Measurements from ENCODE around the gene PCDH9.
"Not testable (repeated sequence)": the region's sequence is repeated elsewhere in the genome, so short reads cannot be mapped to it uniquely, and the experiment has no call there.

The PCDH9 gene

GRCh38 chr13:66301006-66301405 lies 929.1 kb downstream of the PCDH9 start:
- no peak for DNase-seq (ENCODE audit: low read depth, low spot score)
- H3K36me3 ChIP-seq (ENCODE audit: insufficient read depth, low read length): no peaks in the 10 kb centered on the region
- H3K9ac ChIP-seq (ENCODE audit: insufficient read length): no peak overlapping the region
- H3K27ac ChIP-seq: no peak overlapping the region
- H3K9me3 ChIP-seq (ENCODE audit: low read depth, low read length): no peaks in the 10 kb centered on the region; the same call in 1 of the 2 replicates
- TF ChIP-seq FOXP2 (optimal IDR thresholded peaks at IDR 0.05; ENCODE audit: control extremely low read depth, extremely low read length, insufficient read depth): no peak
- TF ChIP-seq EZH2 (IDR thresholded peaks at IDR 0.05): no peak
- TF ChIP-seq POLR2AphosphoS5 (IDR thresholded peaks at IDR 0.05; ENCODE audit: borderline replicate concordance, low read depth, low read length): no peak
- no peak overlapping the region for H3K4me3 ChIP-seq

GRCh38 chr13:66296875-66297274 lies 933.3 kb downstream of the PCDH9 start:
- no peaks in the 10 kb centered on the region for H3K36me3 ChIP-seq (ENCODE audit: insufficient read depth, low read length)
- TF ChIP-seq EZH2 (IDR thresholded peaks at IDR 0.05) (no peak), POLR2AphosphoS5 (IDR thresholded peaks at IDR 0.05; ENCODE audit: borderline replicate concordance, low read depth, low read length) (no peak), FOXP2 (optimal IDR thresholded peaks at IDR 0.05; ENCODE audit: control extremely low read depth, extremely low read length, insufficient read depth) (no peak)
- H3K9ac ChIP-seq (ENCODE audit: insufficient read length): no peak overlapping the region
- no peak for DNase-seq (ENCODE audit: low read depth, low spot score)
- H3K27ac ChIP-seq: no peak overlapping the region
- no peak overlapping the region for H3K4me3 ChIP-seq
- H3K9me3 ChIP-seq (ENCODE audit: low read depth, low read length): no peaks in the 10 kb centered on the region; the same call in 1 of the 2 replicates

GRCh38 chr13:66296328-66296727 lies 933.8 kb downstream of the PCDH9 start:
- Histone ChIP-seq H3K27ac (no peak overlapping the region), H3K4me3 (no peak overlapping the region), H3K36me3 (ENCODE audit: insufficient read depth, low read length) (no peaks in the 10 kb centered on the region), H3K9ac (ENCODE audit: insufficient read length) (no peak overlapping the region), H3K9me3 (ENCODE audit: low read depth, low read length) (no peaks in the 10 kb centered on the region; the same call in 1 of the 2 replicates)
- TF ChIP-seq POLR2AphosphoS5 (IDR thresholded peaks at IDR 0.05; ENCODE audit: borderline replicate concordance, low read depth, low read length): no peak
- TF ChIP-seq EZH2 (IDR thresholded peaks at IDR 0.05): no peak
- no peak for TF ChIP-seq FOXP2 (optimal IDR thresholded peaks at IDR 0.05; ENCODE audit: control extremely low read depth, extremely low read length, insufficient read depth)
- no peak for DNase-seq (ENCODE audit: low read depth, low spot score)

- DNase-seq (ENCODE audit: low read depth, low spot score); H3K36me3 ChIP-seq (ENCODE audit: insufficient read depth, low read length); H3K9me3 ChIP-seq (ENCODE audit: low read depth, low read length); H3K4me3 ChIP-seq; H3K9ac ChIP-seq (ENCODE audit: insufficient read length); H3K27ac ChIP-seq: not testable (repeated sequence)
Measured at GRCh38 chr13:66286806-66287205, 943.3 kb downstream of the PCDH9 start.

DNA sequence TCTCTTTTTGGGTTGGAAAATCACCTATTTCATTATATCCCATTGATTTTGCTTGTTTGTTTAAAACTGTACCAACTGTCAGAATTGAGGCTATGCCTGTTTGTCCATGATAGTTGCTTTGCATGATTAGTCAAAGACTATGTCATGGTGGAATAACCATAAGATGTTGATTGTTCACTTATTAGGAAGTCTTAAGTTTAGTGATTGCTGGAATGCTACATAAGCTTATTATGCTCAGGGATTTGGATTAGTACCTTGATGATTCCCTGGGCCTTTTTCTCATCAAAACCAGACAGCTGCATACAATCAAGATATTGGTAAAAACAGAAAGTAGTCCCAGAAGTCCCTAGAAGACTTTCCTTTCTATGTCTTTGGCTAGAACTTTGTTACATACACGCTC lies 954.7 kb downstream of the PCDH9 start:
- Histone ChIP-seq H3K27ac (no peak overlapping the region), H3K9ac (ENCODE audit: insufficient read length) (no peak overlapping the region), H3K9me3 (ENCODE audit: low read depth, low read length) (0 out of 2 replicates have a peak, but pooled peaks cover 2% of the 10 kb centered on the region), H3K36me3 (ENCODE audit: insufficient read depth, low read length) (no peaks in the 10 kb centered on the region), H3K4me3 (no peak overlapping the region)
- no peak for DNase-seq (ENCODE audit: low read depth, low spot score)
- no peak for TF ChIP-seq POLR2AphosphoS5 (IDR thresholded peaks at IDR 0.05; ENCODE audit: borderline replicate concordance, low read depth, low read length)
- TF ChIP-seq EZH2 (IDR thresholded peaks at IDR 0.05): no peak

DNA sequence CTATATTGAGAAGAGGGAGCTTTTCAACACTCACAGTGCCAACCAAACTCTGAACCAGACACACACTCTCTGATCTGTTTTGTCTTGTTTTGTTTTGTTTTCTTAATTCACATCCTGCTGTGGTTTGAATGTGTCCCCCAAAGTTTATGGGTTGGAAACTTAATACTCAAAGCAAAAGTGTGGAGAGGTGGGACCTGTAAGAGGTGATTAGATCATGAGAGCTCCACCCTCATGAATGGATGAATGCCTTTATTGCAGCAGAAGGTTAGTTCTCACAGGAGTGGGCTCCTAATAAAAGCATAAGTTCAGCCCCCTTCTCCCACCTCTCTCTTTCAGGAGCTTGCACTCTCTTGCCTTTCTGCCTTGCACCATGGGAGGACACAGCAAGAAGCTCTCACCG lies 957.1 kb downstream of the PCDH9 start:
- H3K9me3 ChIP-seq (ENCODE audit: low read depth, low read length): 0 out of 2 replicates have a peak, but pooled peaks cover 2% of the 10 kb centered on the region
- H3K27ac ChIP-seq: no peak overlapping the region
- no peak for DNase-seq (ENCODE audit: low read depth, low spot score)
- no peak overlapping the region for H3K4me3 ChIP-seq
- H3K9ac ChIP-seq (ENCODE audit: insufficient read length): no peak overlapping the region
- no peaks in the 10 kb centered on the region for H3K36me3 ChIP-seq (ENCODE audit: insufficient read depth, low read length)
- TF ChIP-seq POLR2AphosphoS5 (IDR thresholded peaks at IDR 0.05; ENCODE audit: borderline replicate concordance, low read depth, low read length): no peak
- no peak for TF ChIP-seq FOXP2 (optimal IDR thresholded peaks at IDR 0.05; ENCODE audit: control extremely low read depth, extremely low read length, insufficient read depth)
- TF ChIP-seq EZH2 (IDR thresholded peaks at IDR 0.05): no peak

GRCh38 chr13:66266761-66267160 lies 963.4 kb downstream of the PCDH9 start:
- no peak overlapping the region for H3K27ac ChIP-seq
- H3K36me3 ChIP-seq (ENCODE audit: insufficient read depth, low read length): no peaks in the 10 kb centered on the region
- H3K9ac ChIP-seq (ENCODE audit: insufficient read length): no peak overlapping the region
- no peak for DNase-seq (ENCODE audit: low read depth, low spot score)
- no peaks in the 10 kb centered on the region for H3K9me3 ChIP-seq (ENCODE audit: low read depth, low read length)
- H3K4me3 ChIP-seq: no peak overlapping the region
- no peak for TF ChIP-seq EZH2 (IDR thresholded peaks at IDR 0.05)
- TF ChIP-seq FOXP2 (optimal IDR thresholded peaks at IDR 0.05; ENCODE audit: control extremely low read depth, extremely low read length, insufficient read depth): no peak
- TF ChIP-seq POLR2AphosphoS5 (IDR thresholded peaks at IDR 0.05; ENCODE audit: borderline replicate concordance, low read depth, low read length): no peak

GRCh38 chr13:66266348-66266747 lies 963.8 kb downstream of the PCDH9 start:
- Histone ChIP-seq H3K36me3 (ENCODE audit: insufficient read depth, low read length) (no peaks in the 10 kb centered on the region), H3K4me3 (no peak overlapping the region), H3K9ac (ENCODE audit: insufficient read length) (no peak overlapping the region), H3K9me3 (ENCODE audit: low read depth, low read length) (no peaks in the 10 kb centered on the region), H3K27ac (no peak overlapping the region)
- DNase-seq (ENCODE audit: low read depth, low spot score): no peak
- no peak for TF ChIP-seq POLR2AphosphoS5 (IDR thresholded peaks at IDR 0.05; ENCODE audit: borderline replicate concordance, low read depth, low read length)
- no peak for TF ChIP-seq EZH2 (IDR thresholded peaks at IDR 0.05)

DNA sequence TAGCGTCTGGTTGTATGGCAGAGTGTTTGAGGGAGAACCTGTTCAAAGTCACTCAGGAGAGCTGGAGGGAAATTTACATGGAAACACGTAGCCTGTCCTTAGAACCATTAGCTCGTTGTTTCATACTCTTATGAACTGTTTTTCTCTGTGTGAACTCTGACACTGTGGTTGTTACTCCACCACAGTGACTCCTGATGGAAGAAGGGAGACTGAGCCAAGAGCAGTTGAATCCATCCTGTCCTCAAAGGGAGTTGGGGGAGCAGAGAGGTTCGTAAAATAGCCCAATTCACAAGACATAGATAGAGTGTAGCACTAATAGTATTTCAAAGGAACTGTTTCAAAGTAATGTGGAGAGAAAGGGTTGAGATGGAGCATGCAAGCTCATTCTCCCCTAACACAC lies 964.8 kb downstream of the PCDH9 start:
- no peak for DNase-seq (ENCODE audit: low read depth, low spot score)
- Histone ChIP-seq H3K9ac (ENCODE audit: insufficient read length) (no peak overlapping the region), H3K27ac (no peak overlapping the region), H3K9me3 (ENCODE audit: low read depth, low read length) (no peaks in the 10 kb centered on the region), H3K36me3 (ENCODE audit: insufficient read depth, low read length) (no peaks in the 10 kb centered on the region), H3K4me3 (no peak overlapping the region)
- TF ChIP-seq EZH2 (IDR thresholded peaks at IDR 0.05): no peak
